GM23248 (cell line): Measurements from ENCODE around the gene ARID1B. TPM values are rescaled to one million over a fixed set of nuclear protein-coding genes. Genes with fewer than 3 reads are reported as not detected.

Experiments
- DNase-seq: peaks from one replicate; pipeline ENCODE4 v3.0.0-alpha.2; 2015
- H2AFZ ChIP-seq: fragments of 200-600 bp; sonication (generic); 2 replicates; pipeline ENCODE4 v1.6.1; 2016; ENCODE audit warnings: antibody characterized with exemption
- H3F3A ChIP-seq: fragments of 200-600 bp; sonication (generic); 2 replicates; pipeline ENCODE4 v1.6.1; 2016; ENCODE audit warnings: mild to moderate bottlenecking, antibody characterized with exemption, mixed run types; ENCODE audit not compliant: insufficient read depth
- H3K27ac ChIP-seq: fragments of 200-600 bp; sonication (generic); 2 replicates; pipeline ENCODE4 v1.5.1; 2016; ENCODE audit warnings: mild to moderate bottlenecking
- H3K27me3 ChIP-seq: fragments of 200-600 bp; sonication (generic); replicated peaks from 2 replicates; pipeline ENCODE4 v1.6.1; 2016; ENCODE audit warnings: mild to moderate bottlenecking; ENCODE audit not compliant: insufficient read depth
- H3K36me3 ChIP-seq: fragments of 200-600 bp; sonication (generic); 2 replicates; pipeline ENCODE4 v1.6.1; 2016; ENCODE audit warnings: low read depth, mild to moderate bottlenecking
- H3K4me1 ChIP-seq: fragments of 200-600 bp; sonication (generic); 2 replicates; pipeline ENCODE4 v1.6.1; 2016; ENCODE audit warnings: mild to moderate bottlenecking; ENCODE audit not compliant: insufficient read depth
- H3K4me2 ChIP-seq: fragments of 200-600 bp; sonication (generic); one replicate; pipeline ENCODE4 v1.6.1; 2016; ENCODE audit warnings: mild to moderate bottlenecking; ENCODE audit not compliant: unreplicated experiment
- H3K4me3 ChIP-seq: fragments of 200-600 bp; sonication (generic); 2 replicates; pipeline ENCODE4 v1.5.1; 2016; ENCODE audit warnings: mild to moderate bottlenecking
- H3K79me2 ChIP-seq: fragments of 200-600 bp; sonication (generic); 2 replicates; pipeline ENCODE4 v1.6.1; 2016; ENCODE audit warnings: mild to moderate bottlenecking; ENCODE audit not compliant: insufficient read depth
- H3K9ac ChIP-seq: fragments of 200-600 bp; sonication (generic); 2 replicates; pipeline ENCODE4 v1.6.1; 2016; ENCODE audit warnings: mild to moderate bottlenecking
- H3K9me2 ChIP-seq: fragments of 200-600 bp; sonication (generic); 2 replicates; pipeline ENCODE4 v1.6.1; 2016; ENCODE audit warnings: mixed run types, mild to moderate bottlenecking, moderate library complexity; ENCODE audit not compliant: insufficient read depth
- H3K9me3 ChIP-seq: fragments of 200-600 bp; sonication (generic); one replicate; pipeline ENCODE4 v1.6.1; 2017; ENCODE audit warnings: low read depth
- H4K20me1 ChIP-seq: fragments of 200-600 bp; sonication (generic); 2 replicates; pipeline ENCODE4 v1.6.0; 2016; ENCODE audit not compliant: insufficient read depth
- EZH2 ChIP-seq: fragments of 200-600 bp; sonication (generic); IDR thresholded peaks from 2 replicates; pipeline ENCODE4 v1.6.1; 2018; ENCODE audit warnings: antibody characterized with exemption, mild to moderate bottlenecking; ENCODE audit not compliant: insufficient read depth, poor library complexity, severe bottlenecking
- EZH2phosphoT487 ChIP-seq: fragments of 200-600 bp; sonication (generic); IDR thresholded peaks from 2 replicates; pipeline ENCODE4 v1.6.1; 2018; ENCODE audit warnings: antibody characterized with exemption, moderate library complexity, mild to moderate bottlenecking, low read depth; ENCODE audit not compliant: insufficient read depth
- WGBS, 2 experiments: methylation state at CpG; one replicate each; pipeline ENCODE4 v1.1.6; 2015 to 2017; ENCODE audit warnings: low lambda C conversion rate in 2 of 2, low coverage in 1 of 2; ENCODE audit errors: missing lambda C conversion rate in 2 of 2; 5-methylcytosine and 5-hydroxymethylcytosine counted together
- in situ Hi-C: fragments of 300-500 bp; cut with MboI; formaldehyde crosslinking; loops from 2 replicates; pipeline ENCODE4 v1.15.0; 2020
- polyA plus RNA-seq: library from polyadenylated mRNA; unstranded; fragments of >200 nt; fragmentation: Nextera tagmentation; extraction: Ambion mirVana; gene quantifications from 2 replicates; pipeline ENCODE4 v1.2.1, GENCODE V29; 2016
- total RNA-seq: library from RNA; depleted of rRNA; stranded (reverse); fragments of >200 nt; shearing (Covaris generic); gene quantifications from 2 replicates; pipeline ENCODE4 v1.2.3, GENCODE V29; 2014

Gene ARID1B
- total and polyA plus RNA-seq, 2 experiments from 2014 or later: 19.3 to 21.2 TPM

DNA sequence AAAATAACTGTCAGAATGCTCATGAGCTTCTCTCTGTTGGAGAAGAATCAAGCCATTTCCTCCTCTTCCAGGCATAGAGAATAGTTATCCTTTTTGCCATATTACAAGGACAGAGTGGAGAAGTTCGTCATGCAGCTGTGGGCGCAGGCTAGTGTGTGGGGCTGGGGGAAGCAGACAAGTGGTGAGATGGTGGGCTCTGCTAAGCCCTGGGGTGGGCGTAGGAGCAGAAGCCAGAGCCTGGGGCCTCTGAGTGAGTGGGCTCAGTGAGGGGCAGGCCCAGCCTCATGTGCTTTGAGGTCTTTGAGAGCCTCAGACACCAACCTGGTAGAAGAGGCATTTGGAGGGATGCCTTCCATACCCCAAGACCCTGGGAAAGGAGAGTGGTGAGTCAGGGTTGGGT is 19.4 kb downstream of the ARID1B start:
- H3K9me2 ChIP-seq: no peaks in the 10 kb centered on the region
- no peak for TF ChIP-seq EZH2
- TF ChIP-seq EZH2phosphoT487: no peak
- H3F3A ChIP-seq: no peaks in the 10 kb centered on the region
- H4K20me1 ChIP-seq: peaks cover 6% of the 10 kb centered on the region; the same call in 1 of the 2 replicates
- no peak overlapping the region for H2AFZ ChIP-seq
- H3K9ac ChIP-seq: peak overlapping the region; percentile 66; the same call in 1 of the 2 replicates
- in situ Hi-C loops: no loop called here
- peaks cover 100% of the 10 kb centered on the region for H3K79me2 ChIP-seq
- H3K4me1 ChIP-seq: peaks cover 10% of the 10 kb centered on the region
- no peak overlapping the region for H3K4me2 ChIP-seq
- H3K27me3 ChIP-seq: no peaks in the 10 kb centered on the region
- H3K9me3 ChIP-seq: no peaks in the 10 kb centered on the region
- no peak for DNase-seq
- H3K27ac ChIP-seq: 0 out of 2 replicates have a peak overlapping the region, but pooled peaks have one; percentile 20
- no peaks in the 10 kb centered on the region for H3K36me3 ChIP-seq
- 93 to 100% methylated on average over 3 of the region's 3 CpGs for WGBS, 2 experiments
- H3K4me3 ChIP-seq: no peak overlapping the region

DNA sequence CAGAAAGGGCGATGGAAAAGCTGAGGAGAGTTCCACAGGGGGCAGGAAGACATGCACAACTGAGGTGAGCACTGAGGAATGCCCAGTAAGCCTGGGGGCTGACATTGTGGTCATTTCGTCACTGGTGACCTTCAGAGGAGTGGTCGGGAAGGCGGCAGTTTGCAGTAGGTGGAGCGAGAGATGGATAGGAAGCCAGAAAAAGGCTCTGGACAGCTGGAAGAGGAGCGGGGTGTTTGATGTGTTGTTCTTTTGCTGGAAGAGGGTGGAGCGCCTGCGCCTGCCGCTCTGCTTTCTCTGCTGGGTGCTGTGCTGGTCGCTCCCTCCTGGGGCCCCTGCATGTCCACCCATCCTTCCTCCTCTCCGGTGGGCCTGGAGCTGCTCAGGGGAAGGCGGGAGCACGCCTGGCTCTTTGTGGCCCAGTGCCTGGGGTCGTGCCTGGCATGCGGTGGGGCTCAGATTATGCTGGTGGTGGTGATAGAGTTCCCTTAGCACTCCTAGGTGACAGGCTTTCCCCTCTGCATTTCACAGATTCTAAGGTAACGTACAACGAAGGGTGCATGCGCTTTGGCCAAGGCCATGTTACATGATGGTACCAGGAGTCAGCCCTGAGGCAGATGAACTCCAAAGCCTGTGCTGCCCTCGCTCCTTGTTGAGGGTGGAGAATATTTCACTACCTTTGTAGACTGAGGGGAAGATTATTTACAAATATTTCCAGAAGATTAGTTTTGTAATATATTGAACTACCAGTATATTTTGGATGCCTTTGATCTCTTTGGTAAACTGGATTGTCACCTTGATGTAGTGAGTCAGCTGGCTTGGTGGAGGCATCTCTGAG is 20.9 kb downstream of the ARID1B start:
- H3K27me3 ChIP-seq: no peaks in the 10 kb centered on the region
- H3K4me3 ChIP-seq: no peak overlapping the region
- H3K9ac ChIP-seq: no peak overlapping the region
- no peaks in the 10 kb centered on the region for H3K9me2 ChIP-seq
- no peak for DNase-seq
- no peak overlapping the region for H2AFZ ChIP-seq
- no peak overlapping the region for H3K4me2 ChIP-seq
- no peaks in the 10 kb centered on the region for H3K9me3 ChIP-seq
- peaks cover 100% of the 10 kb centered on the region for H3K79me2 ChIP-seq
- no peaks in the 10 kb centered on the region for H3F3A ChIP-seq
- 96 to 97% methylated on average over 19 of the region's 19 CpGs for WGBS, 2 experiments
- TF ChIP-seq EZH2: no peak
- no peak for TF ChIP-seq EZH2phosphoT487
- H3K27ac ChIP-seq: no peak overlapping the region
- H3K4me1 ChIP-seq: peaks cover 10% of the 10 kb centered on the region
- H4K20me1 ChIP-seq: peaks cover 6% of the 10 kb centered on the region; the same call in 1 of the 2 replicates
- H3K36me3 ChIP-seq: no peaks in the 10 kb centered on the region
- in situ Hi-C loops: no loop called here

- no peak for DNase-seq
- 84 to 85% methylated on average over 6 of the region's 6 CpGs for WGBS, 2 experiments
- no peak overlapping the region for H3K27ac ChIP-seq
- in situ Hi-C loops: no loop called here
- H3K9me3 ChIP-seq: no peaks in the 10 kb centered on the region
- 0 out of 2 replicates have a peak, but pooled peaks cover 3% of the 10 kb centered on the region for H3K4me1 ChIP-seq
- H3K4me3 ChIP-seq: no peak overlapping the region
- no peaks in the 10 kb centered on the region for H3K36me3 ChIP-seq
- no peaks in the 10 kb centered on the region for H3K27me3 ChIP-seq
- peaks cover 2% of the 10 kb centered on the region; the same call in 1 of the 2 replicates for H4K20me1 ChIP-seq
- peaks cover 100% of the 10 kb centered on the region for H3K79me2 ChIP-seq
- H2AFZ ChIP-seq: no peak overlapping the region
- H3K9ac ChIP-seq: no peak overlapping the region
- no peaks in the 10 kb centered on the region for H3K9me2 ChIP-seq
- TF ChIP-seq EZH2: no peak
- TF ChIP-seq EZH2phosphoT487: no peak
- H3F3A ChIP-seq: no peaks in the 10 kb centered on the region
- no peak overlapping the region for H3K4me2 ChIP-seq
These were observed 24.5 kb downstream of the ARID1B start for GRCh38 chr6:156801712-156802111.

DNA sequence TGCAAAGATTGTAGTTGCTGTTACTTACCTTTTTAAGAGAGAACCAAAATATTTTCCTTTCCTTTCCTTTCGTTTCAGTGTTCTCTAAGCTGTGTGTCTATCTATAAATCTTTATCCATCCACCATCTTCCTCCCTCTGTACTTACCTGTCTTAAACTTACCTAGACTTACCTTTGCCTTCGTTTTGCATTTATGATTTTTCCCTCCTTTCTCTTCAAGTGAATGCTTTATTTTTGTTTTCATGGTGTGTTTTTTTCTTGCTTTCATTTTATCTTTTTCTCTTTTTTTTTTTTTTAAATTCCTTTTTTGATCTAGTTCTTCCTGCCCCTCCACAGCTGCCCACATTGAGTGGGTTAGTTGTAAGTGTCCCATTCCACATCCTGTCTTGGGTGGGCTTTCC is 26.2 kb downstream of the ARID1B start:
- Histone ChIP-seq H3K9me3 (no peaks in the 10 kb centered on the region), H4K20me1 (peaks cover 2% of the 10 kb centered on the region; the same call in 1 of the 2 replicates), H3K9me2 (no peaks in the 10 kb centered on the region), H2AFZ (no peak overlapping the region), H3K27me3 (no peaks in the 10 kb centered on the region), H3K27ac (no peak overlapping the region), H3K9ac (no peak overlapping the region), H3K4me2 (no peak overlapping the region), H3K36me3 (no peaks in the 10 kb centered on the region), H3F3A (no peaks in the 10 kb centered on the region), H3K79me2 (peaks cover 100% of the 10 kb centered on the region), H3K4me3 (no peak overlapping the region), H3K4me1 (peaks cover 8% of the 10 kb centered on the region; the same call in 1 of the 2 replicates)
- DNase-seq: no peak
- in situ Hi-C loops: no loop called here
- no peak for TF ChIP-seq EZH2phosphoT487
- no peak for TF ChIP-seq EZH2
- 92 to 100% methylated on average over 2 of the region's 2 CpGs for WGBS, 2 experiments
